ENCODE measurements around the gene ADSS2.

DNA sequence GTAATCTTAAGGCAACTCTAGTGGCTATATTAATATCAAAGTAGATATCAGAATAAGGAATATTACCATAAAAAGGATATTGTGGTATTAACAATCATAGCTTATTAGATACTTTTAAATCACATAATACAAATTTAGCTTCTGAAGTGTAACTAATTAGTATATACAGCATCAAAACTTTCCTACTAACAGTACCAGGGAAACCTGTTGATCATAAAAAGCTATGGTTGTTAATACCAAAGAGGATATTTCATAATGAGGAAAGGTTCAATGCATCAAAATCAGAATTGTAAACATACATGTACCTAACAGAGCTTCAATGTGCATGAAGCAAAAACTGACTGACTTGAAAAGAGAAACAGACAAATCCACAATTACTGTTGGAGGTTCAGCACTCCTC lies 24.1 kb downstream of the ADSS2 start:
- no peak for TF ChIP-seq CTCF (IDR thresholded peaks at IDR 0.05; ENCODE audit: insufficient read depth, low read depth, low read length)
- TF ChIP-seq EZH2 (IDR thresholded peaks at IDR 0.05; ENCODE audit: insufficient read depth, low read length), result no peak

All from astrocyte (in vitro differentiated cells and primary cell).